Iris pigment epithelial cell (primary cell): Measurements from ENCODE around the gene BRICD5.

Source experiments
- DNase-seq: peaks from one replicate; pipeline ENCODE4 v3.0.0-alpha.2; 2011; ENCODE audit warnings: low read depth

Gene BRICD5

GRCh38 chr16:2180962-2181923 lies 29.4 kb downstream of the BRICD5 start:
- DNase-seq, result no peak

GRCh38 chr16:2180461-2180860 lies 30.2 kb downstream of the BRICD5 start:
- no peak for DNase-seq

- no peak for DNase-seq
These were observed 31.1 kb downstream of the BRICD5 start for GRCh38 chr16:2179576-2179975.

GRCh38 chr16:2179107-2179501 lies 31.6 kb downstream of the BRICD5 start:
- no peak for DNase-seq

GRCh38 chr16:2178321-2179106 lies 32.1 kb downstream of the BRICD5 start:
- peak; percentile 52 for DNase-seq

- no peak for DNase-seq
These were observed 33.1 kb downstream of the BRICD5 start for GRCh38 chr16:2177561-2177960.

GRCh38 chr16:2177101-2177500 lies 33.6 kb downstream of the BRICD5 start:
- DNase-seq, result no peak

GRCh38 chr16:2176047-2176446 lies 34.6 kb downstream of the BRICD5 start:
- no peak for DNase-seq

- DNase-seq, result no peak
These were observed 35.2 kb downstream of the BRICD5 start for GRCh38 chr16:2175454-2175853.

- no peak for DNase-seq
These were observed 36.1 kb downstream of the BRICD5 start for GRCh38 chr16:2174396-2175131.

- DNase-seq, result no peak
These were observed 36.7 kb downstream of the BRICD5 start for GRCh38 chr16:2173916-2174315.

- DNase-seq, result no peak
These were observed 37.3 kb downstream of the BRICD5 start for GRCh38 chr16:2173366-2173765.

GRCh38 chr16:2172688-2173335 lies 37.9 kb downstream of the BRICD5 start:
- no peak for DNase-seq

GRCh38 chr16:2171601-2172178 lies 39.0 kb downstream of the BRICD5 start:
- no peak for DNase-seq

GRCh38 chr16:2170587-2171435 lies 39.9 kb downstream of the BRICD5 start:
- no peak for DNase-seq

- DNase-seq, result no peak
These were observed 40.6 kb downstream of the BRICD5 start for GRCh38 chr16:2170080-2170479.

GRCh38 chr16:2167068-2167638 lies 43.5 kb downstream of the BRICD5 start:
- no peak for DNase-seq

GRCh38 chr16:2166263-2167067 lies 44.2 kb downstream of the BRICD5 start:
- no peak for DNase-seq

GRCh38 chr16:2165861-2166260 lies 44.8 kb downstream of the BRICD5 start:
- DNase-seq, result no peak
